ENCODE data around the gene FBN3.

DNA sequence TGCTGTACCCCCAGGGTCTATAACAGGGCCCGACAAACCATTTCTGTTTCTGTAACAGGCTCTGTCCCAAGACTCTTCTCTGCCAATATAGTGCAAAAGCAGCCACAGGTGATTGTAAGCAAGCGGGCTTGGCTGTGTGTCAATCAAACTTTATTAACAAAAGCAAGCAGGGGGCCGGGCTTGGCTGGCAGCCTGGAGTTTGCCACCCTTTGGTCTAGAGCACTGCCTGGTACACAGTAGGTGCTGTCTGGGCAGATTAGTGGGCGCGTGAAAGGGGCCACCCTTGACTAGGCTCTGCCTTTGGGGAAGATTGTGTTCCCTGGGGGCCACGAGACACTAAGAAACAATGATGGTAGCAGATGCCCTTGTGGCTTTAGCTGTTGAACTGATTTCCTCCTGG lies 69.4 kb downstream of the FBN3 start:
- TF ChIP-seq, protein P1, sequence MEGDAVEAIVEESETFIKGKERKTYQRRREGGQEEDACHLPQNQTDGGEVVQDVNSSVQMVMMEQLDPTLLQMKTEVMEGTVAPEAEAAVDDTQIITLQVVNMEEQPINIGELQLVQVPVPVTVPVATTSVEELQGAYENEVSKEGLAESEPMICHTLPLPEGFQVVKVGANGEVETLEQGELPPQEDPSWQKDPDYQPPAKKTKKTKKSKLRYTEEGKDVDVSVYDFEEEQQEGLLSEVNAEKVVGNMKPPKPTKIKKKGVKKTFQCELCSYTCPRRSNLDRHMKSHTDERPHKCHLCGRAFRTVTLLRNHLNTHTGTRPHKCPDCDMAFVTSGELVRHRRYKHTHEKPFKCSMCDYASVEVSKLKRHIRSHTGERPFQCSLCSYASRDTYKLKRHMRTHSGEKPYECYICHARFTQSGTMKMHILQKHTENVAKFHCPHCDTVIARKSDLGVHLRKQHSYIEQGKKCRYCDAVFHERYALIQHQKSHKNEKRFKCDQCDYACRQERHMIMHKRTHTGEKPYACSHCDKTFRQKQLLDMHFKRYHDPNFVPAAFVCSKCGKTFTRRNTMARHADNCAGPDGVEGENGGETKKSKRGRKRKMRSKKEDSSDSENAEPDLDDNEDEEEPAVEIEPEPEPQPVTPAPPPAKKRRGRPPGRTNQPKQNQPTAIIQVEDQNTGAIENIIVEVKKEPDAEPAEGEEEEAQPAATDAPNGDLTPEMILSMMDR (IDR thresholded peaks at IDR 0.05): no peak
- no peak for TF ChIP-seq POLR2A (IDR thresholded peaks at IDR 0.05)
